ENCODE measurements around the gene METAP1. TPM values are rescaled to one million over a fixed set of nuclear protein-coding genes. Genes with fewer than 3 reads are reported as not detected.

Gene METAP1
- total RNA-seq, 4 donors from 2014 or later = 37.9 to 87.6 (median 45.9) TPM

DNA sequence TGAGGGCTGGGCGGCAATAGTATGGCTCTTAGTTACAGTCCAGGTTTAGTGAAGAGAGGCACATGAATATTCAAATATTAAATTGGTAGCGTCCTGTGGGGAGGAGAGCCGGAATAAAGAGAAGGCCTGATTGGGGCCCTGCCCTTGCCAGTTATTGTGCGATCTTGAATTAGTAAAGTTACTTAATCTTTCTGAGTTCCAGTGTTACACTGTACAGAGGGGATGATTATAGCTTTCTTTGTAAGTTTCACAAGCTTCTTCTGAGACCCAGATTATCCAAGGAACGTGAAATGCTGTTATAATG is 1.2 kb downstream of the METAP1 start:
- H3K27ac ChIP-seq = peak overlapping the region in 2 of 4 donors; percentile 86 to 93
- no peaks in the 10 kb centered on the region for H3K9me3 ChIP-seq
- H3K4me3 ChIP-seq = peak overlapping the region; percentile 87 to 100
- no peaks in the 10 kb centered on the region for H3K36me3 ChIP-seq
- no peaks in the 10 kb centered on the region for H3K27me3 ChIP-seq
- TF ChIP-seq, protein P1, sequence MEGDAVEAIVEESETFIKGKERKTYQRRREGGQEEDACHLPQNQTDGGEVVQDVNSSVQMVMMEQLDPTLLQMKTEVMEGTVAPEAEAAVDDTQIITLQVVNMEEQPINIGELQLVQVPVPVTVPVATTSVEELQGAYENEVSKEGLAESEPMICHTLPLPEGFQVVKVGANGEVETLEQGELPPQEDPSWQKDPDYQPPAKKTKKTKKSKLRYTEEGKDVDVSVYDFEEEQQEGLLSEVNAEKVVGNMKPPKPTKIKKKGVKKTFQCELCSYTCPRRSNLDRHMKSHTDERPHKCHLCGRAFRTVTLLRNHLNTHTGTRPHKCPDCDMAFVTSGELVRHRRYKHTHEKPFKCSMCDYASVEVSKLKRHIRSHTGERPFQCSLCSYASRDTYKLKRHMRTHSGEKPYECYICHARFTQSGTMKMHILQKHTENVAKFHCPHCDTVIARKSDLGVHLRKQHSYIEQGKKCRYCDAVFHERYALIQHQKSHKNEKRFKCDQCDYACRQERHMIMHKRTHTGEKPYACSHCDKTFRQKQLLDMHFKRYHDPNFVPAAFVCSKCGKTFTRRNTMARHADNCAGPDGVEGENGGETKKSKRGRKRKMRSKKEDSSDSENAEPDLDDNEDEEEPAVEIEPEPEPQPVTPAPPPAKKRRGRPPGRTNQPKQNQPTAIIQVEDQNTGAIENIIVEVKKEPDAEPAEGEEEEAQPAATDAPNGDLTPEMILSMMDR (IDR thresholded peaks at IDR 0.05) = no peak
- TF ChIP-seq POLR2AphosphoS5 (IDR thresholded peaks at IDR 0.05) (no peak), POLR2A (IDR thresholded peaks at IDR 0.05) (no peak), EP300 (IDR thresholded peaks at IDR 0.05) (no peak)
- 34 to 37% methylated on average over 5 of the region's 5 CpGs for WGBS, 2 donors (ENCODE audit: low coverage in 1 of 2)
- H3K4me1 ChIP-seq = peaks cover 0 to 28% (median 4%) of the 10 kb centered on the region in 3 donors
- no peak for ATAC-seq

DNA sequence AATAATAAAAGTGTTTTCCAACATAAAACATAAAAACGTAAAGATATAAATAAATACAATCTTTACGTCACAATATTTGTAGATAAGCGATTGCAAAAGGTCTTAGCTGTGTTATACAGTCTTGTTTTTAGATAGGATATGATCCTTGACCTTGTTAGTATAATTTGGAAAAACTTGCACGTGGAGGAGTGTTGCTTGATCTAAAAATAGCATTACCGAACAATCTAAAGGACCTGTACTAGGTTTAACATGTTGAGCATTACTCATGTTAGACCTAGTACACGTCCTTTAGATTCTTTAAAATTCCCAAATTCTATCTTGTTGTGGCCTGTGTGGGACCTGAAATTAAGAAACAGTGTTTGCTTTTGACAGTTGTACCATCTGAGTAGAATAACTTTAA is 1.6 kb downstream of the METAP1 start:
- Histone ChIP-seq H3K4me1 (peaks cover 0 to 28% (median 4%) of the 10 kb centered on the region in 3 donors), H3K27me3 (no peaks in the 10 kb centered on the region), H3K27ac (no peak overlapping the region), H3K4me3 (peak overlapping the region in 1 of 2 donors; percentile 100), H3K9me3 (no peaks in the 10 kb centered on the region), H3K36me3 (no peaks in the 10 kb centered on the region)
- TF ChIP-seq POLR2AphosphoS5 (IDR thresholded peaks at IDR 0.05) = no peak
- TF ChIP-seq, protein P1 (IDR thresholded peaks at IDR 0.05) = no peak
- TF ChIP-seq EP300 (IDR thresholded peaks at IDR 0.05) = no peak
- TF ChIP-seq POLR2A (IDR thresholded peaks at IDR 0.05) = no peak
- 57 to 62% methylated on average over 6 of the region's 6 CpGs for WGBS, 2 donors (ENCODE audit: low coverage in 1 of 2)
- ATAC-seq = no peak

DNA sequence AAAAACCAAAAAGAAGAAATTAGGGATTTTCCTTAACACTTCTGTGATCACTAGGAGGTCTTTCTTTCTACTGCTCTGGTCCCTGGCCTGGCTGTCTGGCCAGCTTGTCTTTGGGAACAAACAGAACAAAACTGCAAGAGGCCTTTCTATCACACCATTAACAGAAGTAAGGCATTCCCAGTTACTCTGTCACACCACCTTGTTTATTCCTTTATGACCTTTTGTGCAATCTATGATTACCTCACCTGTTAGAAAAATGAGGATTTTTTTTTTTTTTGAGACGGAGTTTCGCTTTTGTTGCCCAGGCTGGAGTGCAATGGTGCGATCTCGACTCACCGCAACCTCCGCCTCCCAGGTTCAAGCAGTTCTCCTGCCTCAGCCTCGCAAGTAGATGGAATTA is 3.0 kb downstream of the METAP1 start:
- TF ChIP-seq POLR2A (IDR thresholded peaks at IDR 0.05) = no peak
- no peak for TF ChIP-seq EP300 (IDR thresholded peaks at IDR 0.05)
- TF ChIP-seq, protein P1 (IDR thresholded peaks at IDR 0.05) = no peak
- TF ChIP-seq POLR2AphosphoS5 (IDR thresholded peaks at IDR 0.05) = no peak
- H3K27me3 ChIP-seq = no peaks in the 10 kb centered on the region
- no peaks in the 10 kb centered on the region for H3K36me3 ChIP-seq
- no peak overlapping the region for H3K4me3 ChIP-seq
- no peaks in the 10 kb centered on the region for H3K9me3 ChIP-seq
- 94 to 99% methylated on average over 6 to 7 of the region's 7 CpGs for WGBS, 2 donors (ENCODE audit: low coverage in 1 of 2)
- peaks cover 0 to 28% (median 4%) of the 10 kb centered on the region in 3 donors for H3K4me1 ChIP-seq
- ATAC-seq = no peak
- no peak overlapping the region for H3K27ac ChIP-seq

DNA sequence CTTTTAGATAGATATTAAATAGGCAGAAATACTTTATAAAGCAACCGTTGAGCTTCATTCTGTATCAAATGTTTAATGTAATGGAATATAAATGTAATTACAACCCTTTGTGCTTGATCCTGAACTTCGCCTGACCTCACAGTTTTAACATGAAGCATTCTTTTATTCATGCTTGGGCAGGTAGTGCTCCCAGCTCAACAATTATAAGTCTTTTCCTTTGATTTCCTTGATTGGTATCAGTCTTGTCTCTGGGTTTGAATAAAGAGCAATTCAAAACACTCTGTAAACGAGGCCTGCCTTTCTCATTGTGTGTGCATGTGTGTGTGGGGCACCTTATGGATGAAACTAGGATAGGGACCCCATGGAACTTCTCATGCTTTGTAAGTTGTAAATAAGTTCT is 6.8 kb downstream of the METAP1 start:
- 63 to 67% methylated on average over 3 of the region's 3 CpGs for WGBS, 2 donors (ENCODE audit: low coverage in 1 of 2)
- TF ChIP-seq POLR2A (IDR thresholded peaks at IDR 0.05) = no peak
- TF ChIP-seq, protein P1 (IDR thresholded peaks at IDR 0.05) = no peak
- no peak for TF ChIP-seq POLR2AphosphoS5 (IDR thresholded peaks at IDR 0.05)
- no peak for TF ChIP-seq EP300 (IDR thresholded peaks at IDR 0.05)

DNA sequence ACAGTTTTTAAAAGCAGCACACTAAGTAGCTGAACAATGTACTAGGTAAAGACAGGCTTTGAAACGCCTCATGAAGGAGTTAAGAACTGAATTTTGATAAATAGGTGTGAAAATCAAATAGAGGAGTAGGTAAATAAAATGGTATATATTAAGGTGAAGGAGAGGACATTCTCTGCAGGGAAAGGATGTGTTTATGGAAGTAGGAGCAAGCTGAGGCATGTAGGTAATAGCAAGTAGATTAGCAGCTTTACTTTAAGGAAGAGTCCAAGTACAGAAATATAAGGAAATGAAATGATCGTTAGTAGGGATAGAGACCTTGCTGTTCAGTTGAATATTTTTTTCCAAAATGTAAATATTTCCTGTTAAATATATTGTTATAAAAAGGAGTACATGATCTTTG is 12.5 kb downstream of the METAP1 start:
- WGBS, 2 donors (ENCODE audit: low coverage in 1 of 2) = 67 to 79% methylated on average over 2 of the region's 2 CpGs
- Histone ChIP-seq H3K27ac (no peak overlapping the region), H3K4me3 (no peak overlapping the region), H3K27me3 (no peaks in the 10 kb centered on the region), H3K4me1 (peaks cover 0 to under 1% (median 0%) of the 10 kb centered on the region in 3 donors), H3K36me3 (no peaks in the 10 kb centered on the region), H3K9me3 (peaks cover 0 to 5% (median 0%) of the 10 kb centered on the region in 3 donors)
- ATAC-seq = no peak
- TF ChIP-seq EP300 (IDR thresholded peaks at IDR 0.05) (no peak), POLR2AphosphoS5 (IDR thresholded peaks at IDR 0.05) (no peak), POLR2A (IDR thresholded peaks at IDR 0.05) (no peak)
- TF ChIP-seq, protein P1 (IDR thresholded peaks at IDR 0.05) = no peak

More for the DNA sequence above, 6.8 kb downstream of the METAP1 start:
- Histone ChIP-seq H3K27ac (no peak overlapping the region), H3K4me1 (peaks cover 0 to 9% (median 0%) of the 10 kb centered on the region in 3 donors), H3K27me3 (no peaks in the 10 kb centered on the region), H3K4me3 (no peak overlapping the region), H3K36me3 (no peaks in the 10 kb centered on the region), H3K9me3 (no peaks in the 10 kb centered on the region)
- ATAC-seq = no peak

Data from gastroesophageal sphincter (tissue), 4 donors.